SK-N-SH (cell line): ENCODE data around the gene GALR3. TPM values are rescaled to one million over a fixed set of nuclear protein-coding genes. Genes with fewer than 3 reads are reported as not detected.
"Not testable (repeated sequence)": the region's sequence is repeated elsewhere in the genome, so short reads cannot be mapped to it uniquely, and the experiment has no call there.

Source experiments
- CTCF ChIA-PET: fragments of 300-600, 350-600 bp; formaldehyde crosslinking; extraction: SDS; loops from one replicate; lab custom pipeline; 2021; lab: Yijun Ruan, JAX
- POLR2A ChIA-PET: fragments of 350-600 bp; sonication (Branson Sonifier 250); formaldehyde crosslinking; extraction: SDS; loops from one replicate; lab custom pipeline; 2020; ENCODE audit warnings: antibody characterized with exemption, inconsistent platforms; lab: Yijun Ruan, JAX
- DNase-seq: peaks from one replicate; pipeline ENCODE4 v3.0.0; 2012
- H2AFZ ChIP-seq: fragments of 200-600 bp; sonication (generic); 2 replicates; pipeline ENCODE4 v1.8.1; 2016; ENCODE audit warnings: antibody characterized with exemption, mild to moderate bottlenecking, low read depth
- H3F3A ChIP-seq: fragments of 200-600 bp; sonication (generic); replicated peaks from 2 replicates; pipeline ENCODE3; 2016; ENCODE audit warnings: antibody characterized with exemption, mild to moderate bottlenecking; ENCODE audit not compliant: insufficient read depth
- H3K27ac ChIP-seq, 2 experiments: fragments of 200-500 bp in 1 of 2; fragments of 200-600 bp in 1 of 2; sonication (Bioruptor generic) in 1 of 2; sonication (generic), shearing (Covaris generic) in 1 of 2; 2 replicates each; pipeline versions ENCODE4 v1.5.1 to v1.6.1; 2014 to 2016; ENCODE audit warnings: low read depth in 2 of 2, inconsistent platforms in 1 of 2, low read length in 1 of 2, mild to moderate bottlenecking in 1 of 2, mixed read lengths in 1 of 2
- H3K27me3 ChIP-seq: fragments of 200-600 bp; sonication (generic), shearing (Covaris generic); 2 replicates; pipeline ENCODE4 v1.6.1; 2016; ENCODE audit warnings: mixed run types; ENCODE audit not compliant: insufficient read depth
- H3K36me3 ChIP-seq, 2 experiments: fragments of 200-500 bp in 1 of 2; fragments of 200-600 bp in 1 of 2; sonication (Bioruptor generic) in 1 of 2; sonication (generic) in 1 of 2; replicated peaks in 1 of 2; 2 replicates each; pipeline versions ENCODE3 to v1.5.1; 2014 to 2016; ENCODE audit warnings: low read length in 1 of 2, mild to moderate bottlenecking in 1 of 2; ENCODE audit not compliant: insufficient read depth in 2 of 2, control insufficient read depth in 1 of 2
- H3K4me1 ChIP-seq, 2 experiments: fragments of 200-500 bp in 1 of 2; fragments of 200-600 bp in 1 of 2; sonication (Bioruptor generic) in 1 of 2; sonication (generic), shearing (Covaris generic) in 1 of 2; 2 replicates each; pipeline versions ENCODE4 v1.5.1 to v1.6.1; 2014 to 2016; ENCODE audit warnings: low read depth in 1 of 2, low read length in 1 of 2, mixed run types in 1 of 2; ENCODE audit not compliant: insufficient read depth in 2 of 2, control insufficient read depth in 1 of 2
- H3K4me2 ChIP-seq: fragments of 200-600 bp; sonication (generic), shearing (Covaris generic); 2 replicates; pipeline ENCODE4 v1.6.1; 2017; ENCODE audit warnings: mixed run types
- H3K4me3 ChIP-seq, 2 experiments: fragments of 200-500 bp in 1 of 2; fragments of 200-600 bp in 1 of 2; sonication (Bioruptor generic) in 1 of 2; sonication (generic), shearing (Covaris generic) in 1 of 2; 2 replicates each; pipeline versions ENCODE4 v1.5.1 to v1.8.1; 2014 to 2016; ENCODE audit warnings: low read depth in 2 of 2, inconsistent platforms in 1 of 2, low read length in 1 of 2, mild to moderate bottlenecking in 1 of 2, mixed read lengths in 1 of 2, moderate library complexity in 1 of 2
- H3K79me2 ChIP-seq: fragments of 200-600 bp; sonication (generic); 2 replicates; pipeline ENCODE4 v1.8.1; 2017; ENCODE audit warnings: mild to moderate bottlenecking; ENCODE audit not compliant: insufficient read depth
- H3K9ac ChIP-seq: fragments of 200-600 bp; sonication (generic); 2 replicates; pipeline ENCODE4 v1.6.1; 2017; ENCODE audit warnings: mixed run types
- H3K9me2 ChIP-seq: fragments of 200-600 bp; sonication (generic); 2 replicates; pipeline ENCODE4 v1.6.1; 2017; ENCODE audit warnings: mixed run types
- H3K9me3 ChIP-seq: fragments of 200-600 bp; sonication (generic); 2 replicates; pipeline ENCODE4 v1.6.1; 2017; ENCODE audit warnings: mixed run types, mild to moderate bottlenecking, moderate library complexity
- H4K20me1 ChIP-seq: fragments of 200-600 bp; sonication (generic); 2 replicates; pipeline ENCODE4 v1.6.1; 2017; ENCODE audit warnings: mild to moderate bottlenecking, mixed run types; ENCODE audit not compliant: insufficient read depth
- ELF1 ChIP-seq: IDR thresholded peaks from 2 replicates; pipeline ENCODE4 v1.4.0; 2012
- EP300 ChIP-seq, 2 experiments: IDR thresholded peaks; 2 replicates each; pipeline versions ENCODE4 v1.4.0 to v1.6.1; 2012; ENCODE audit warnings: borderline replicate concordance in 1 of 2, low read depth in 1 of 2, low read length in 1 of 2
- EZH2phosphoT487 ChIP-seq: fragments of 200-600 bp; sonication (generic); IDR thresholded peaks from 2 replicates; pipeline ENCODE4 v1.6.1; 2017; ENCODE audit warnings: low read depth, mixed run types, mild to moderate bottlenecking, antibody characterized with exemption, moderate library complexity, borderline replicate concordance
- FOSL2 ChIP-seq: IDR thresholded peaks from 2 replicates; pipeline ENCODE4 v1.4.0; 2012; ENCODE audit warnings: low read depth, mild to moderate bottlenecking, moderate library complexity, borderline replicate concordance
- FOXM1 ChIP-seq: IDR thresholded peaks from 2 replicates; pipeline ENCODE4 v1.4.0; 2012; ENCODE audit warnings: low read depth, mild to moderate bottlenecking
- JUND ChIP-seq: IDR thresholded peaks from 2 replicates; pipeline ENCODE4 v1.4.0; 2012
- MAX ChIP-seq: IDR thresholded peaks from 2 replicates; pipeline ENCODE4 v1.4.0; 2012; ENCODE audit warnings: low read depth
- POLR2AphosphoS5 ChIP-seq: IDR thresholded peaks from 2 replicates; pipeline ENCODE4 v1.6.1; 2012; ENCODE audit warnings: low read depth, low read length
- RXRA ChIP-seq: IDR thresholded peaks from 2 replicates; pipeline ENCODE4 v1.4.0; 2012; ENCODE audit warnings: low read depth, mild to moderate bottlenecking, borderline replicate concordance
- SIN3A ChIP-seq: IDR thresholded peaks from 2 replicates; pipeline ENCODE4 v1.6.1; 2012; ENCODE audit warnings: low read depth, mild to moderate bottlenecking, low read length, moderate library complexity, borderline replicate concordance
- SMC3 ChIP-seq: IDR thresholded peaks from 2 replicates; pipeline ENCODE4 v1.6.1; 2012; ENCODE audit warnings: low read depth, low read length, improper control_type of control experiment
- TCF12 ChIP-seq: IDR thresholded peaks from 2 replicates; pipeline ENCODE4 v1.4.0; 2012
- USF1 ChIP-seq: IDR thresholded peaks from 2 replicates; pipeline ENCODE4 v1.4.0; 2012; ENCODE audit warnings: low read depth, borderline replicate concordance
- YY1 ChIP-seq: IDR thresholded peaks from 2 replicates; pipeline ENCODE4 v1.4.0; 2012; ENCODE audit warnings: low read depth, mild to moderate bottlenecking
- WGBS: methylation state at CpG from one replicate; pipeline ENCODE4 v1.1.6; 2017; ENCODE audit warnings: low lambda C conversion rate; 5-methylcytosine and 5-hydroxymethylcytosine counted together
- polyA plus RNA-seq, 3 experiments: library from polyadenylated mRNA; depleted of rRNA; stranded (reverse); fragments of >200 nt; gene quantifications; 2 replicates each; pipeline ENCODE4 v1.2.3, GENCODE V29; 2012

The GALR3 gene
- polyA plus RNA-seq, 1 of the 3 experiments (the other 2 are of a cell fraction), result not detected

GRCh38 chr22:37797874-37798500, 25.2 kb upstream of the GALR3 start:
- Histone ChIP-seq H3K27ac (no peak overlapping the region), H3K4me2 (no peak overlapping the region), H3K79me2 (no peaks in the 10 kb centered on the region), H3K4me3 (no peak overlapping the region), H3K9me3 (no peaks in the 10 kb centered on the region), H4K20me1 (no peaks in the 10 kb centered on the region), H3K4me1 (peaks cover 0 to 6% of the 10 kb centered on the region in 2 experiments; a peak in 1 of 4 replicates), H3K9ac (no peak overlapping the region), H3F3A (no peaks in the 10 kb centered on the region), H3K27me3 (no peaks in the 10 kb centered on the region), H2AFZ (no peak overlapping the region), H3K9me2 (no peaks in the 10 kb centered on the region), H3K36me3 (no peaks in the 10 kb centered on the region)
- CTCF ChIA-PET, result no interaction called here
- DNase-seq, result no peak
- 70% methylated on average over 14 of the region's 14 CpGs for WGBS
- TF ChIP-seq ELF1, result no peak
- no peak for TF ChIP-seq JUND
- TF ChIP-seq POLR2AphosphoS5, result no peak
- no peak for TF ChIP-seq SIN3A
- TF ChIP-seq RXRA, result no peak
- no peak for TF ChIP-seq FOSL2
- TF ChIP-seq SMC3, result no peak
- TF ChIP-seq TCF12, result no peak
- no peak for TF ChIP-seq EP300 (IDR thresholded peaks at IDR 0.05; ENCODE audit: borderline replicate concordance in 1 of 2, low read depth in 1 of 2, low read length in 1 of 2)
- no peak for TF ChIP-seq EZH2phosphoT487
- no peak for TF ChIP-seq YY1
- no peak for TF ChIP-seq MAX
- POLR2A ChIA-PET, result no interaction called here

GRCh38 chr22:37799979-37800378, 23.2 kb upstream of the GALR3 start:
- H3K27me3 ChIP-seq, H2AFZ ChIP-seq, H3K27ac ChIP-seq, H3K79me2 ChIP-seq, H3K4me2 ChIP-seq, H3F3A ChIP-seq, H3K36me3 ChIP-seq, H3K9me2 ChIP-seq, H3K4me3 ChIP-seq, H4K20me1 ChIP-seq, POLR2A ChIA-PET, H3K9ac ChIP-seq, H3K9me3 ChIP-seq, DNase-seq: not testable (repeated sequence)
- peaks cover 0 to 18% of the 10 kb centered on the region in 2 experiments; a peak in 1 of 4 replicates for H3K4me1 ChIP-seq
- CTCF ChIA-PET, result interaction anchor here (1.2 kb wide), 1 partner anchor 8 kb away, joined by 5 read pairs; no protein-coding TSS in a partner anchor
- 75% methylated on average over 9 of the region's 9 CpGs for WGBS

GRCh38 chr22:37801946-37802309, 21.3 kb upstream of the GALR3 start:
- Histone ChIP-seq H4K20me1 (no peaks in the 10 kb centered on the region), H3K4me3 (peak overlapping the region; percentile 58 to 68), H3K9me3 (no peaks in the 10 kb centered on the region), H3K4me1 (peaks cover 0 to 28% of the 10 kb centered on the region in 2 experiments; a peak in 2 of 4 replicates), H3K4me2 (peak overlapping the region; percentile 96), H2AFZ (peak overlapping the region; percentile 87; the same call in 1 of the 2 replicates), H3K36me3 (no peaks in the 10 kb centered on the region), H3K27me3 (no peaks in the 10 kb centered on the region), H3F3A (peaks cover 11% of the 10 kb centered on the region), H3K9me2 (no peaks in the 10 kb centered on the region), H3K9ac (peak overlapping the region; percentile 66; the same call in 1 of the 2 replicates), H3K79me2 (peaks cover 16% of the 10 kb centered on the region), H3K27ac (peak overlapping the region in 1 of 2 experiments; percentile 85; a peak in 1 of 4 replicates)
- WGBS, result 18% methylated on average over 8 of the region's 13 CpGs
- ChIA-PET POLR2A (interaction anchor here (1.0 kb wide), 1 partner anchor 10 kb away, joined by 3 read pairs; no protein-coding TSS in a partner anchor), CTCF (interaction anchor here (0.6 to 1.4 kb wide), 3 partner anchors 57 to 193 kb away, joined by 3 read pairs; partner anchors contain the start of gene GGA1)
- peak; percentile 69 for DNase-seq
- no peak for TF ChIP-seq FOXM1
- TF ChIP-seq USF1, result peak; percentile 69; the same call in 1 of the 2 replicates
